RWPE1 (cell line): Measurements from ENCODE around the gene CUEDC2.
A peak's percentile ranks its signal among the peaks of the same experiment; 100 is the strongest.
"Not testable (repeated sequence)": the region's sequence is repeated elsewhere in the genome, so short reads cannot be mapped to it uniquely, and the experiment has no call there.

Source experiments
- CTCF ChIA-PET: fragments of 350-600 bp; sonication (Branson Sonifier 250); formaldehyde crosslinking; extraction: SDS; loops from one replicate; lab custom pipeline; 2021; lab: Yijun Ruan, JAX
- POLR2A ChIA-PET: fragments of 400-600 bp; formaldehyde crosslinking; extraction: SDS; loops from one replicate; lab custom pipeline; 2020; ENCODE audit warnings: antibody characterized with exemption; ENCODE audit not compliant: low non-redundant PET; lab: Yijun Ruan, JAX
- DNase-seq: peaks from one replicate; pipeline ENCODE4 v3.0.0; 2012; ENCODE audit warnings: low spot score
- H3K27ac ChIP-seq: fragments of 450-650 bp; 2 replicates; pipeline ENCODE4 v1.5.1; 2017
- CTCF ChIP-seq: fragments of 450-650 bp; conservative IDR thresholded peaks from 2 replicates; pipeline ENCODE4 v1.5.1; 2017; ENCODE audit warnings: low read depth, mild to moderate bottlenecking

CUEDC2 gene

GRCh38 chr10:102457591-102458150, 25.3 kb upstream of the CUEDC2 start:
- DNase-seq: no peak
- no peak for TF ChIP-seq CTCF
- H3K27ac ChIP-seq: no peak overlapping the region
- POLR2A ChIA-PET: no interaction called here
- CTCF ChIA-PET: interaction anchor here (0.6 kb wide), 1 partner anchor 8 kb away, joined by 4 read pairs; no protein-coding TSS in a partner anchor

- ChIA-PET CTCF (interaction anchor here (0.6 kb wide), 1 partner anchor 56 kb away, joined by 4 read pairs; no protein-coding TSS in a partner anchor), POLR2A (no interaction called here)
- peak; percentile 59 for DNase-seq
- H3K27ac ChIP-seq: peak overlapping the region; percentile 79
- no peak for TF ChIP-seq CTCF
Measured at GRCh38 chr10:102455893-102456471, 23.6 kb upstream of the CUEDC2 start.

- peak overlapping the region; percentile 58 for H3K27ac ChIP-seq
- CTCF ChIA-PET, POLR2A ChIA-PET, DNase-seq: not testable (repeated sequence)
Measured at GRCh38 chr10:102454662-102455487, 22.5 kb upstream of the CUEDC2 start.

- peak overlapping the region; percentile 88 for H3K27ac ChIP-seq
- no peak for TF ChIP-seq CTCF
- CTCF ChIA-PET: interaction anchor here (0.6 to 0.9 kb wide), 3 partner anchors 13 to 287 kb away, joined by 3 to 4 read pairs (median 4); no protein-coding TSS in a partner anchor
- POLR2A ChIA-PET: interaction anchor here (0.6 to 1.0 kb wide), 3 partner anchors 8 to 41 kb away, joined by 3 to 8 read pairs (median 4); no protein-coding TSS in a partner anchor
- DNase-seq: no peak
Measured at GRCh38 chr10:102453502-102453901, 21.1 kb upstream of the CUEDC2 start.

GRCh38 chr10:102452672-102453340, 20.4 kb upstream of the CUEDC2 start:
- ChIA-PET POLR2A (interaction anchor here (0.6 to 1.0 kb wide), 4 partner anchors 9 to 179 kb away, joined by 3 to 8 read pairs (median 4); no protein-coding TSS in a partner anchor), CTCF (interaction anchor here (0.6 to 1.8 kb wide), 6 partner anchors 14 to 286 kb away, joined by 3 to 9 read pairs (median 4); no protein-coding TSS in a partner anchor)
- peak overlapping the region; percentile 88 for H3K27ac ChIP-seq
- no peak for TF ChIP-seq CTCF
- DNase-seq: peak; percentile 50

- H3K27ac ChIP-seq: peak within 1 kb of the TSS; percentile 88
Measured at GRCh38 chr10:102451105-102451969, 19.0 kb upstream of the CUEDC2 start, which contains the start of gene C10orf95. Gene C10orf95 (minus strand): TSS chr10:102451543. CDS start chr10:102451093, 450 bp downstream.

More at GRCh38 chr10:102451105-102451969, 19.0 kb upstream of the CUEDC2 start, which contains the start of gene C10orf95:
- ChIA-PET POLR2A (interaction anchor here (0.8 to 2.4 kb wide), 8 partner anchors 10 to 133 kb away, joined by 3 to 12 read pairs (median 4); partner anchors contain the start of genes CUEDC2 and FBXL15), CTCF (interaction anchor here (0.6 to 1.8 kb wide), 8 partner anchors 12 to 58 kb away, joined by 3 to 9 read pairs (median 5); partner anchors contain the start of gene SUFU)
- peak; percentile 55 for DNase-seq
- no peak for TF ChIP-seq CTCF
